LNCAP (cell line): ENCODE measurements around the gene FCER2.

ENCODE experiments used
- CTCF ChIP-seq: fragments of 450-650 bp; IDR thresholded peaks from 2 replicates; pipeline ENCODE4 v1.5.1; 2017; ENCODE audit warnings: mild to moderate bottlenecking

Gene FCER2

GRCh38 chr19:7701654-7702457 lies at the start of gene FCER2:
Gene FCER2, minus strand, starts transcription at chr19:7702131. Its CDS starts 2,371 bp downstream, at chr19:7699760.
- no peak for TF ChIP-seq CTCF

GRCh38 chr19:7751157-7751783 lies 49.3 kb upstream of the FCER2 start:
- no peak for TF ChIP-seq CTCF

GRCh38 chr19:7748756-7749155 lies 46.8 kb upstream of the FCER2 start:
- TF ChIP-seq CTCF = no peak

GRCh38 chr19:7748171-7748570 lies 46.2 kb upstream of the FCER2 start:
- no peak for TF ChIP-seq CTCF

- TF ChIP-seq CTCF = no peak
Observed at GRCh38 chr19:7746903-7747884, 45.3 kb upstream of the FCER2 start, which contains the start of gene CD209. Gene CD209, minus strand, starts transcription at chr19:7747534. Its CDS starts 23 bp downstream, at chr19:7747511.

GRCh38 chr19:7744871-7745650 lies 43.1 kb upstream of the FCER2 start:
- TF ChIP-seq CTCF = no peak
